ENCODE measurements around the gene CLEC12A. TPM values are rescaled to one million over a fixed set of nuclear protein-coding genes. Genes with fewer than 3 reads are reported as not detected.
"Not testable (repeated sequence)": the region's sequence is repeated elsewhere in the genome, so short reads cannot be mapped to it uniquely, and the experiment has no call there.

Gene CLEC12A
- total RNA-seq, 2 donors from 2014 or later = 0.59 to 0.72 TPM

- no peak overlapping the region for H3K27ac ChIP-seq
- no peak overlapping the region for H3K4me3 ChIP-seq
- intact Hi-C loops (cut with DNase I) = no loop called here
- no peak overlapping the region for H3K9ac ChIP-seq (ENCODE audit: low read depth in 2 of 2, low read length in 2 of 2)
- TF ChIP-seq CTCF (IDR thresholded peaks at IDR 0.05) = no peak
- no peak for DNase-seq
- H3K4me1 ChIP-seq = no peaks in the 10 kb centered on the region
- H3K27me3 ChIP-seq = no peaks in the 10 kb centered on the region
- H3K9me3 ChIP-seq = no peaks in the 10 kb centered on the region
- no peaks in the 10 kb centered on the region for H3K36me3 ChIP-seq
Measured at GRCh38 chr12:9951026-9951675, 20.1 kb upstream of the CLEC12A start.

GRCh38 chr12:9952954-9953729, 18.1 kb upstream of the CLEC12A start:
- H3K9me3 ChIP-seq; H3K4me3 ChIP-seq; H3K9ac ChIP-seq (ENCODE audit: low read depth in 2 of 2, low read length in 2 of 2); intact Hi-C loops (cut with DNase I); H3K36me3 ChIP-seq; H3K4me1 ChIP-seq; DNase-seq; H3K27me3 ChIP-seq; H3K27ac ChIP-seq: not testable (repeated sequence)

DNA sequence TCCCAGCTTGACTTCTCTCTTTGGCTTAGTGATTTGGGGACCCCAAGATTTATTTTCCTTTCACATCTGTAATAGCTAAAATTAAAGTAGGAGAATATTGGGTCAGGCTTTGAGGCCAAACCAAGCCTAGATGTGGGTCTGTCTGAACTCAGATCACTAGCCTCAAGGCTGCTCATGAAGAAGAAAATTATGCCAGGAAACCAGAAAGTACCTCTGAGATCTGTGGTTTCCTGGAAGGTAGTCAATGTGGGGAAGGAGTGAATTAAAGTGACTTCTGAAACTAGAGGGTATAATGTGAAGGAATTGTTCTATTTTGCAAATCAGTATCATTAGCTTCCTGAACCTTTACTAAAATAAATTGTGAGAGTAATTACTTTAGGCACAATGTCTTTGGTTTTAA, 13.4 kb upstream of the CLEC12A start:
- no peaks in the 10 kb centered on the region for H3K9me3 ChIP-seq
- no peaks in the 10 kb centered on the region for H3K36me3 ChIP-seq
- H3K27me3 ChIP-seq = no peaks in the 10 kb centered on the region
- H3K27ac ChIP-seq = no peak overlapping the region
- H3K4me1 ChIP-seq = no peaks in the 10 kb centered on the region
- intact Hi-C loops (cut with DNase I) = no loop called here
- no peak for TF ChIP-seq CTCF (IDR thresholded peaks at IDR 0.05)
- DNase-seq = no peak
- H3K9ac ChIP-seq (ENCODE audit: low read depth in 2 of 2, low read length in 2 of 2) = no peak overlapping the region
- no peak overlapping the region for H3K4me3 ChIP-seq

DNA sequence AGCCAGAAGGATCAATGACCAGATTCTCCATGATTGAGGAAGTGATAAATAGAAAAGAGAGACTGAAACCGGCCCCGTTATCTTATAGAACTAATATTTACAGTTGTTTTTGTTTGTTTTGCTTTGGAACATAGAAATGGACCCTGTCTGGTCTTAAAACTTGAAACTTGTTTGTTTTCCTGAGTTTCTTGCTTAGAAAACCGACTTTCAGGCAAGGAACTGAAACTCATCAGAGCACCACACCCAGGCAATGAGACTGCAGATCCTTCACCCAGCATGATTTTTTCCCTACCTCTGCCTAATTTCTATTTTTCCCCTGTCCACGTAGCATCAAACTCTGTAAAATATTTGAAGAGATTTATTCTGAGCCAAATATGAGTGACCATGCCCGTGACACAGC, 10.6 kb upstream of the CLEC12A start:
- H3K27me3 ChIP-seq = no peaks in the 10 kb centered on the region

GRCh38 chr12:9961106-9961505, 10.1 kb upstream of the CLEC12A start:
- Histone ChIP-seq H3K27ac (no peak overlapping the region), H3K9me3 (no peaks in the 10 kb centered on the region), H3K36me3 (no peaks in the 10 kb centered on the region), H3K9ac (ENCODE audit: low read depth in 2 of 2, low read length in 2 of 2) (no peak overlapping the region), H3K27me3 (no peaks in the 10 kb centered on the region), H3K4me1 (no peaks in the 10 kb centered on the region), H3K4me3 (no peak overlapping the region)
- no peak for TF ChIP-seq CTCF (IDR thresholded peaks at IDR 0.05)
- DNase-seq = no peak
- intact Hi-C loops (cut with DNase I) = no loop called here

More for the DNA sequence above, 10.6 kb upstream of the CLEC12A start:
- H3K9me3 ChIP-seq = no peaks in the 10 kb centered on the region
- no peak overlapping the region for H3K27ac ChIP-seq
- no peaks in the 10 kb centered on the region for H3K4me1 ChIP-seq
- H3K36me3 ChIP-seq = no peaks in the 10 kb centered on the region
- TF ChIP-seq CTCF (IDR thresholded peaks at IDR 0.05) = no peak
- no peak for DNase-seq
- intact Hi-C loops (cut with DNase I) = no loop called here
- H3K9ac ChIP-seq (ENCODE audit: low read depth in 2 of 2, low read length in 2 of 2) = no peak overlapping the region
- H3K4me3 ChIP-seq = no peak overlapping the region

GRCh38 chr12:9961901-9962300, 9.3 kb upstream of the CLEC12A start:
- no peak for DNase-seq
- no peak for TF ChIP-seq CTCF (IDR thresholded peaks at IDR 0.05)
- no peaks in the 10 kb centered on the region for H3K36me3 ChIP-seq
- H3K27ac ChIP-seq = no peak overlapping the region
- no peak overlapping the region for H3K9ac ChIP-seq (ENCODE audit: low read depth in 2 of 2, low read length in 2 of 2)
- no peaks in the 10 kb centered on the region for H3K9me3 ChIP-seq
- no peak overlapping the region for H3K4me3 ChIP-seq
- no peaks in the 10 kb centered on the region for H3K27me3 ChIP-seq
- intact Hi-C loops (cut with DNase I) = no loop called here
- H3K4me1 ChIP-seq = no peaks in the 10 kb centered on the region

All from colonic mucosa (tissue), 4 donors.